ENCODE results near the gene NCAPH2. TPM values are rescaled to one million over a fixed set of nuclear protein-coding genes. Genes with fewer than 3 reads are reported as not detected.

Gene NCAPH2
- total and polyA plus RNA-seq, 2 donors from 2014 or later = 31.4 to 41.5 TPM

DNA sequence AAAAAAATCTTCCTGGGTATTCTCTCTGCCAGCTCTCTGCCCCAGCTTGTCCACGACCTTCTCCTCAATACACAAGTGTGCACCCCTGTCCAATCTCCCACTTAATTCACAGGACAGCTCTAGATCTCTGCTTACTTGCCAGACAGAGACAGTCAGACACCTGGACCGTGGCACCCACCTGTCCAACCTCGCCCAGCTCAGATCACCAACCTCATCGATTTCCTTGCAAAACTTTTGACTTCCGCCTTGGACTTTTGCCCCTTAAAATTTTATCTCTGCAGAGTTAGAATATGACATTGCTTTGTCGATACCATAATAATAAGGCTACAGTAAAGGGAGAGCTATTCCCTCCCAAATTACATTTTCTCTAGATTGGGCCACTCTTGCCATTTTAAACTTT, 10.9 kb upstream of the NCAPH2 start:
- intact Hi-C loops (cut with DNase I) = no loop called here

DNA sequence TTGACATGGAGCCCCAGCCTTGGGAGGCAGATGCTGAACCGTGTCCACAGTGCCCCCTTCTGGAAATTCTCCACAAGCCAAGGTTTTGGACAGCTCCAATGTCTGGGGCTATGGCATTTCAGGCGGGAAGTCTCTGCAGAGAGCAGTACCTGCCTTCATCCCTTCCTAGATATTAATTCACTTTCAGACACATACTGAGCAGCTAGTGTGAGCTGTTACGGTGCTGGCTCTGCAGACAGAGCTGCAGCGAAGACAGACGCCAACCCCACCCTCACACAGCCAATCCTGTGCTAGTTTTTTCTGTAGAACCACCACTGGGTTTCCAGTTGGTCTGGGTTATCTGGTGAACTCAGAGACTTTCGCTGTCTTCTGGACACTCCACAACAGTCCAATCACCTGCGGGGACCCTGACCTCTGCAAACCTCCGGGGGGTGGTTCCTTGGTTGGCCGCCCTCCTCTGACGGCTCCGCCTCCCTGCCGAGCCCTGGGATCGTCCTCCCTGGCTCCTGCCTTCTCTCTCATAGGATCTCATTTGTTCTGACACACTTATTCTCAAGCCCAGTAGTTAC, 9.6 kb upstream of the NCAPH2 start:
- no peak overlapping the region for H3K27ac ChIP-seq (ENCODE audit: low read depth in 2 of 2, low read length in 2 of 2)
- no peak overlapping the region for H3K9ac ChIP-seq (ENCODE audit: low read length in 3 of 3)
- FAIRE-seq = no peak

More for the DNA sequence above, 10.9 kb upstream of the NCAPH2 start:
- Histone ChIP-seq H3K36me3 (ENCODE audit: control insufficient read depth in 2 of 3, insufficient read depth in 3 of 3, low read length in 3 of 3) (no peaks in the 10 kb centered on the region), H3K4me1 (ENCODE audit: control insufficient read depth in 2 of 3, insufficient read depth in 2 of 3, low read depth in 1 of 3, low read length in 3 of 3) (no peaks in the 10 kb centered on the region), H3K27ac (ENCODE audit: low read depth in 2 of 2, low read length in 2 of 2) (no peak overlapping the region), H3K9ac (ENCODE audit: low read length in 3 of 3) (no peak overlapping the region), H3K4me3 (ENCODE audit: low read length in 3 of 3) (no peak overlapping the region), H3K27me3 (ENCODE audit: control insufficient read depth, insufficient read depth, low read length) (no peaks in the 10 kb centered on the region), H3K9me3 (ENCODE audit: control insufficient read depth in 2 of 3, insufficient read depth in 1 of 3, low read length in 3 of 3) (no peaks in the 10 kb centered on the region)
- DNase-seq = no peak
- no peak for FAIRE-seq
- TF ChIP-seq, protein P1, sequence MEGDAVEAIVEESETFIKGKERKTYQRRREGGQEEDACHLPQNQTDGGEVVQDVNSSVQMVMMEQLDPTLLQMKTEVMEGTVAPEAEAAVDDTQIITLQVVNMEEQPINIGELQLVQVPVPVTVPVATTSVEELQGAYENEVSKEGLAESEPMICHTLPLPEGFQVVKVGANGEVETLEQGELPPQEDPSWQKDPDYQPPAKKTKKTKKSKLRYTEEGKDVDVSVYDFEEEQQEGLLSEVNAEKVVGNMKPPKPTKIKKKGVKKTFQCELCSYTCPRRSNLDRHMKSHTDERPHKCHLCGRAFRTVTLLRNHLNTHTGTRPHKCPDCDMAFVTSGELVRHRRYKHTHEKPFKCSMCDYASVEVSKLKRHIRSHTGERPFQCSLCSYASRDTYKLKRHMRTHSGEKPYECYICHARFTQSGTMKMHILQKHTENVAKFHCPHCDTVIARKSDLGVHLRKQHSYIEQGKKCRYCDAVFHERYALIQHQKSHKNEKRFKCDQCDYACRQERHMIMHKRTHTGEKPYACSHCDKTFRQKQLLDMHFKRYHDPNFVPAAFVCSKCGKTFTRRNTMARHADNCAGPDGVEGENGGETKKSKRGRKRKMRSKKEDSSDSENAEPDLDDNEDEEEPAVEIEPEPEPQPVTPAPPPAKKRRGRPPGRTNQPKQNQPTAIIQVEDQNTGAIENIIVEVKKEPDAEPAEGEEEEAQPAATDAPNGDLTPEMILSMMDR (IDR thresholded peaks at IDR 0.05; ENCODE audit: borderline replicate concordance, extremely low read depth, insufficient read depth) = no peak

DNA sequence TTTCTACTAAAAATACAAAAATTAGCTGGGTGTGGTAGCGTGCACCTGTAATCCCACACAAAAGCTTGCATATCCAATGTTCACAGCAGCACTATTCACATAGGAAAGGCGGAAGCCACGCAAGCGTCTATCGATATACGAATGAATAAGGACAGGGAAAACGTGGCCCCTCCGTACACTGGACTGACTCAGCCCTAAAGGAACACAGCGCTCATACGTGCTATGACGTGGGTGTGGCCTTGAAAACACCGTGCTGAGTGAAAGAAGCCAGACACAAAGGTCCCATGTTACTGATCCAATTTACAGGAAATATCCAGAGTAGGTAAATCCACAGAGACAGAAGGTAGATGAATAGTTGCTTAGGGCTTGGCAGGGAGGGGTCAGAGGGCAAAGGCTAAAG, 7.6 kb upstream of the NCAPH2 start:
- H3K27ac ChIP-seq (ENCODE audit: low read depth in 2 of 2, low read length in 2 of 2) = no peak overlapping the region
- no peaks in the 10 kb centered on the region for H3K27me3 ChIP-seq (ENCODE audit: control insufficient read depth, insufficient read depth, low read length)
- peaks cover 0 to 3% (median 0%) of the 10 kb centered on the region in 3 donors for H3K36me3 ChIP-seq (ENCODE audit: control insufficient read depth in 2 of 3, insufficient read depth in 3 of 3, low read length in 3 of 3)
- H3K9me3 ChIP-seq (ENCODE audit: control insufficient read depth in 2 of 3, insufficient read depth in 1 of 3, low read length in 3 of 3) = no peaks in the 10 kb centered on the region
- H3K4me1 ChIP-seq (ENCODE audit: control insufficient read depth in 2 of 3, insufficient read depth in 2 of 3, low read depth in 1 of 3, low read length in 3 of 3) = no peaks in the 10 kb centered on the region
- H3K4me3 ChIP-seq (ENCODE audit: low read length in 3 of 3) = no peak overlapping the region
- FAIRE-seq (no peak), DNase-seq (no peak)
- H3K9ac ChIP-seq (ENCODE audit: low read length in 3 of 3) = no peak overlapping the region
- intact Hi-C loops (cut with DNase I) = no loop called here
- TF ChIP-seq, protein P1 (IDR thresholded peaks at IDR 0.05; ENCODE audit: borderline replicate concordance, extremely low read depth, insufficient read depth) = no peak

More for the DNA sequence above, 9.6 kb upstream of the NCAPH2 start:
- Histone ChIP-seq H3K27me3 (ENCODE audit: control insufficient read depth, insufficient read depth, low read length) (no peaks in the 10 kb centered on the region), H3K9me3 (ENCODE audit: control insufficient read depth in 2 of 3, insufficient read depth in 1 of 3, low read length in 3 of 3) (no peaks in the 10 kb centered on the region), H3K36me3 (ENCODE audit: control insufficient read depth in 2 of 3, insufficient read depth in 3 of 3, low read length in 3 of 3) (no peaks in the 10 kb centered on the region), H3K4me1 (ENCODE audit: control insufficient read depth in 2 of 3, insufficient read depth in 2 of 3, low read depth in 1 of 3, low read length in 3 of 3) (no peaks in the 10 kb centered on the region), H3K4me3 (ENCODE audit: low read length in 3 of 3) (no peak overlapping the region)
- intact Hi-C loops (cut with DNase I) = no loop called here
- TF ChIP-seq, protein P1 (IDR thresholded peaks at IDR 0.05; ENCODE audit: borderline replicate concordance, extremely low read depth, insufficient read depth) = peak; percentile 75
- DNase-seq = peak; percentile 75 to 88 (median 77)

DNA sequence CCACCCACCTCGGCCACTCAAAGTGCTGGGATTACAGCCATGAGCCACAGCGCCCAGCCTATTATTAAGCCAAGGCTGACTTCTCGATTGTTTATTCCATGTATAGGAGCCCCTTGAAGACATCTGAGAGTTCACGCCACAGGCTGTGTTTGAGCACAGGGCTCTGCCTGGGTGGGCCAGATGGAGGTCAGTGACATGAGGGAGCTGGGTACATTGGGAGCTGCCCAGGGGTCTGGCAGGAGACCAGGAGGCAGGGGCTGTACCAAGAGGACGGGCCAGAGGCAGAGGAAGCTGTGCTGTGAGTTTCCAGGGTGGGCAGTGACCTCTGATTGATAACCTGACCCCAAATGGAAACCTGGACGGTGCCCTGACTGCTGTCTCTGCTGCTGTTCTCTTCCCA, 5.9 kb upstream of the NCAPH2 start:
- H3K9ac ChIP-seq (ENCODE audit: low read length in 3 of 3) = no peak overlapping the region
- H3K4me3 ChIP-seq (ENCODE audit: low read length in 3 of 3) = no peak overlapping the region
- no peak for DNase-seq
- intact Hi-C loops (cut with DNase I) = no loop called here
- H3K9me3 ChIP-seq (ENCODE audit: control insufficient read depth in 2 of 3, insufficient read depth in 1 of 3, low read length in 3 of 3) = no peaks in the 10 kb centered on the region
- peaks cover 0 to 6% (median 0%) of the 10 kb centered on the region in 3 donors for H3K36me3 ChIP-seq (ENCODE audit: control insufficient read depth in 2 of 3, insufficient read depth in 3 of 3, low read length in 3 of 3)
- H3K27ac ChIP-seq (ENCODE audit: low read depth in 2 of 2, low read length in 2 of 2) = no peak overlapping the region
- TF ChIP-seq, protein P1 (IDR thresholded peaks at IDR 0.05; ENCODE audit: borderline replicate concordance, extremely low read depth, insufficient read depth) = no peak
- peaks cover 0 to 6% (median 5%) of the 10 kb centered on the region in 3 donors for H3K4me1 ChIP-seq (ENCODE audit: control insufficient read depth in 2 of 3, insufficient read depth in 2 of 3, low read depth in 1 of 3, low read length in 3 of 3)
- no peak for FAIRE-seq
- no peaks in the 10 kb centered on the region for H3K27me3 ChIP-seq (ENCODE audit: control insufficient read depth, insufficient read depth, low read length)
